Measurements from ENCODE around the gene TOP2B. TPM values are rescaled to one million over a fixed set of nuclear protein-coding genes. Genes with fewer than 3 reads are reported as not detected.

TOP2B gene
- total and polyA plus RNA-seq, 7 donors = 39.3 to 84.8 (median 66.2) TPM

DNA sequence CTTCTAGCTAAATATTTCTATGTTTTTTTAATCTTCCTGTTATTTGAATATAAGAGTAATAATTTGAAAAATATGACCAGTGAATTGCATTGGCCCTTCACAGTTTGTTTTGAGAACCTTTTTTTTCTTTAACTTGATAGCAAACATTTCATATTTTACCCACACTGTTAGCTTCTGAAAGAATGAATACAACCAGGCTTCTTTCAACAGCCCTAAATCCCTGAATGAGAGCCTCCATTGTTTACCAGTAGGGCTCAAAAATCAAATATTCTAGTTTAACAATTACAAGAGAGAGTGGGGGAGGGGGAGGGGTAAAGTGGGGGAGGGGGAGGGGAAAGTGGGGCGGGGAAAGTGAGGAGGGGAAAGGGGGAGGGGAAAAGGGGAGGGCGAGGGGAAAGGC is 14.5 kb upstream of the TOP2B start:
- Histone ChIP-seq H3K27ac (no peak overlapping the region), H3K4me3 (no peak overlapping the region), H3K9me3 (no peaks in the 10 kb centered on the region), H3K27me3 (ENCODE audit: insufficient read depth in 3 of 3, low read length in 2 of 3) (peaks cover 0 to 4% (median 0%) of the 10 kb centered on the region in 3 donors), H3K4me1 (no peaks in the 10 kb centered on the region), H3K36me3 (ENCODE audit: insufficient read depth in 1 of 2, low read depth in 1 of 2) (no peaks in the 10 kb centered on the region)
- ATAC-seq (no peak), DNase-seq (no peak)
- intact Hi-C loops (cut with DNase I) = no loop called here
- 90 to 100% methylated on average over 1 to 2 of the region's 2 CpGs; no CpG with 5 or more reads in 1 of the 3 donors for WGBS, 3 donors
- TF ChIP-seq, protein P1, sequence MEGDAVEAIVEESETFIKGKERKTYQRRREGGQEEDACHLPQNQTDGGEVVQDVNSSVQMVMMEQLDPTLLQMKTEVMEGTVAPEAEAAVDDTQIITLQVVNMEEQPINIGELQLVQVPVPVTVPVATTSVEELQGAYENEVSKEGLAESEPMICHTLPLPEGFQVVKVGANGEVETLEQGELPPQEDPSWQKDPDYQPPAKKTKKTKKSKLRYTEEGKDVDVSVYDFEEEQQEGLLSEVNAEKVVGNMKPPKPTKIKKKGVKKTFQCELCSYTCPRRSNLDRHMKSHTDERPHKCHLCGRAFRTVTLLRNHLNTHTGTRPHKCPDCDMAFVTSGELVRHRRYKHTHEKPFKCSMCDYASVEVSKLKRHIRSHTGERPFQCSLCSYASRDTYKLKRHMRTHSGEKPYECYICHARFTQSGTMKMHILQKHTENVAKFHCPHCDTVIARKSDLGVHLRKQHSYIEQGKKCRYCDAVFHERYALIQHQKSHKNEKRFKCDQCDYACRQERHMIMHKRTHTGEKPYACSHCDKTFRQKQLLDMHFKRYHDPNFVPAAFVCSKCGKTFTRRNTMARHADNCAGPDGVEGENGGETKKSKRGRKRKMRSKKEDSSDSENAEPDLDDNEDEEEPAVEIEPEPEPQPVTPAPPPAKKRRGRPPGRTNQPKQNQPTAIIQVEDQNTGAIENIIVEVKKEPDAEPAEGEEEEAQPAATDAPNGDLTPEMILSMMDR (IDR thresholded peaks at IDR 0.05) = no peak

DNA sequence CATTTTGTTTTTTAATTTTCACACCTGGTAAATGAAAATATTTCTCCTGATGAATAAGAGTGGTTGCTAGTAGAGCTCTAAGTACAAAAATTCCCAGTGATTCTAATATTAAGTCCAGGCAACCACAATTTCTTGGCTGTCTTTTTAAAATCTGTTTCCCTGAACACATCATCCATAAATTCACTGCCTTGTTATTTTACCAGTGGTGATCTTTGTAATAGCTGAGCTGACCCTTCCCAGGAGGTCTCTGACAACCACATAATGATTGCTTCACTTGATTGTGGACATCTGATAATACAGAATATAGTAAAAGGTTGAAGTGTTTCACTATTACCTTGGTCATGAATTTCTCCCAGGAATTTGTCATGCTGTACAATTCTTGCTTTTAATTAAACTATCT is 13.9 kb upstream of the TOP2B start:
- Histone ChIP-seq H3K27ac (no peak overlapping the region), H3K27me3 (ENCODE audit: insufficient read depth in 3 of 3, low read length in 2 of 3) (peaks cover 0 to 4% (median 0%) of the 10 kb centered on the region in 3 donors), H3K36me3 (ENCODE audit: insufficient read depth in 1 of 2, low read depth in 1 of 2) (no peaks in the 10 kb centered on the region), H3K9me3 (no peaks in the 10 kb centered on the region), H3K4me1 (no peaks in the 10 kb centered on the region), H3K4me3 (no peak overlapping the region)
- ATAC-seq (no peak), DNase-seq (no peak)
- intact Hi-C loops (cut with DNase I) = no loop called here
- TF ChIP-seq, protein P1 (IDR thresholded peaks at IDR 0.05) = no peak

DNA sequence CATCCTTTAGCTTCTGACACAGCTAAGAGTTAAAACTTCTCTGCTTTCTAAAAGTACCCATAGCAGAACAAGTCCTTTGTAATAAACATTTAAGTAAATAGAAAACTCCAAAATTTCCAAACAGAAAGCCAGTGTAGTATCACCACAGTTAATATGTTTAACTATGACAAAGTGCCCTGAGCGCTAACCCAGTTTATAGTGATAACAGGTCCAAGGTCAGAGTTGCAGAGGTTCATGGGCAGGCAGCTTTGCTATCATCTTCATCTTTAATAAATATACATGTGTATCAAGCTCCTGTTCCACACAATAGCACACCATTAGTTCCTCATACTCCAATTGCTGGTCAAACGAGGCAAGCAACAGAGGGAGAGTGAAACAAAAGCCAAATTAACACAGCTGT is 12.4 kb upstream of the TOP2B start:
- DNase-seq (no peak), ATAC-seq (no peak)
- WGBS, 3 donors = 81 to 86% (median 82%) methylated on average over 2 of the region's 2 CpGs
- TF ChIP-seq, protein P1 (IDR thresholded peaks at IDR 0.05) = no peak
- no peak overlapping the region for H3K27ac ChIP-seq
- peaks cover 0 to 4% (median 0%) of the 10 kb centered on the region in 3 donors for H3K27me3 ChIP-seq (ENCODE audit: insufficient read depth in 3 of 3, low read length in 2 of 3)
- H3K36me3 ChIP-seq (ENCODE audit: insufficient read depth in 1 of 2, low read depth in 1 of 2) = no peaks in the 10 kb centered on the region
- H3K9me3 ChIP-seq = no peaks in the 10 kb centered on the region
- H3K4me1 ChIP-seq = no peaks in the 10 kb centered on the region
- no peak overlapping the region for H3K4me3 ChIP-seq
- intact Hi-C loops (cut with DNase I) = no loop called here

DNA sequence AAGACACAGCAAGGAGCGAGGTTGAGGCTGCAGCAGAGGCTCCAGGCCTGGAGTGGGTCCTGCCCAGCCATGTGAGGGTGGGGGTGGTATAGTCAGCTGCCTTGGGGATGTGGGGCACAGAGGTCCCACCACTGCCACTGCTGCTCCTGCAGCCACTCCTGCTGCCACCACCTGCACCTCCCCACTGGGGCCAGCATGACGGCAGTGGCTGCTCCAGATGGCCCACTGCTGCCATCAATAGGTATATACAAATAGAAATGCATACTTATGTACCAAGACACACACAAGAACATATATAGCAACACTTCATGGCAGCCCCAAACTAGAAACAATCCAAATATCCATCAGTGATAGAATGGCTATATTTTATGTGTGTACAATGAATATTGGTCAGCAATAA is 10.0 kb upstream of the TOP2B start:
- no peak for ATAC-seq
- H3K27me3 ChIP-seq (ENCODE audit: insufficient read depth in 3 of 3, low read length in 2 of 3) = no peaks in the 10 kb centered on the region
- H3K36me3 ChIP-seq (ENCODE audit: insufficient read depth in 1 of 2, low read depth in 1 of 2) = no peaks in the 10 kb centered on the region
- no peaks in the 10 kb centered on the region for H3K9me3 ChIP-seq
- WGBS, 3 donors = 85 to 98% (median 89%) methylated on average over 2 of the region's 2 CpGs
- DNase-seq = no peak
- H3K27ac ChIP-seq = no peak overlapping the region
- no peaks in the 10 kb centered on the region for H3K4me1 ChIP-seq
- H3K4me3 ChIP-seq = no peak overlapping the region
- intact Hi-C loops (cut with DNase I) = no loop called here
- TF ChIP-seq, protein P1 (IDR thresholded peaks at IDR 0.05) = no peak

DNA sequence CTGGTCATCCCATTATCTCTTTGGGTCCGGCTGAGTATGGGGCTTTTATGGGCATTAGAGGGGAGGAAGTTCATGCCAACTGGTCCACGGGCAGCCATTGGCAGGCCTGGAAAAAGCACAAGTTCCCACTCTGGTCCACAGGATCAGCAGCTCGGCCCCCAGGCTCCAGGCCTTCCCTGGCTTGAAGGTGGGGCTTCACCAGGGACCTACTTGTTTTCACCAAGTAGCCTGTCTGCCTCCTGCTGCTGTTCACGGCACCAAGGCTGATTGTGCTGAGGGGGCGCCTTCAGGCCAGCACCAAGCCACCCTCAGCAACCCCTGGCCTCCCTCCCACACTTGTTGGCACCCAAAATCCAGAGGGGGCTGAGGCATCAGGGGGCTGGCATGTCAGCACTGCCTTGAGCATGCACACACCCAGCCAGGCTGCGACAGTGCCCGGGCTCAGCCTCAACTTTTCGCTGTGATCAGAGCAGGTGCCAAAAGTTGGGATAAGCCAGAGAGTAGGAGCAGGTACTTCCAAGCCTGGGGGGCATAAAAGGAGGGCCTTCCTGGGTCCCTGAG is 9.1 kb upstream of the TOP2B start:
- intact Hi-C loops (cut with DNase I) = no loop called here

More for the DNA sequence above, 9.1 kb upstream of the TOP2B start:
- 94 to 96% (median 94%) methylated on average over 8 of the region's 8 CpGs for WGBS, 3 donors
- TF ChIP-seq, protein P1 (IDR thresholded peaks at IDR 0.05) = no peak
- Histone ChIP-seq H3K4me3 (no peak overlapping the region), H3K27ac (no peak overlapping the region), H3K27me3 (ENCODE audit: insufficient read depth in 3 of 3, low read length in 2 of 3) (no peaks in the 10 kb centered on the region), H3K36me3 (ENCODE audit: insufficient read depth in 1 of 2, low read depth in 1 of 2) (no peaks in the 10 kb centered on the region), H3K9me3 (no peaks in the 10 kb centered on the region), H3K4me1 (no peaks in the 10 kb centered on the region)
- no peak for ATAC-seq
- DNase-seq = no peak

Data from psoas muscle (tissue), 8 donors.